ENCODE data around the gene NR1H3.
"Not testable (repeated sequence)": the region's sequence is repeated elsewhere in the genome, so short reads cannot be mapped to it uniquely, and the experiment has no call there.

The NR1H3 gene

GRCh38 chr11:47308050-47308823 is 50.4 kb downstream of the NR1H3 start:
- DNase-seq = no peak

- DNase-seq = no peak
Measured at GRCh38 chr11:47314992-47315391, 57.2 kb downstream of the NR1H3 start.

GRCh38 chr11:47316501-47316900 is 58.7 kb downstream of the NR1H3 start:
- DNase-seq = not testable (repeated sequence)

- DNase-seq = no peak
Measured at GRCh38 chr11:47317064-47317828, 59.5 kb downstream of the NR1H3 start.

GRCh38 chr11:47318166-47318565 is 60.4 kb downstream of the NR1H3 start:
- no peak for DNase-seq
